ENCODE results near the gene MYBPHL.

DNA sequence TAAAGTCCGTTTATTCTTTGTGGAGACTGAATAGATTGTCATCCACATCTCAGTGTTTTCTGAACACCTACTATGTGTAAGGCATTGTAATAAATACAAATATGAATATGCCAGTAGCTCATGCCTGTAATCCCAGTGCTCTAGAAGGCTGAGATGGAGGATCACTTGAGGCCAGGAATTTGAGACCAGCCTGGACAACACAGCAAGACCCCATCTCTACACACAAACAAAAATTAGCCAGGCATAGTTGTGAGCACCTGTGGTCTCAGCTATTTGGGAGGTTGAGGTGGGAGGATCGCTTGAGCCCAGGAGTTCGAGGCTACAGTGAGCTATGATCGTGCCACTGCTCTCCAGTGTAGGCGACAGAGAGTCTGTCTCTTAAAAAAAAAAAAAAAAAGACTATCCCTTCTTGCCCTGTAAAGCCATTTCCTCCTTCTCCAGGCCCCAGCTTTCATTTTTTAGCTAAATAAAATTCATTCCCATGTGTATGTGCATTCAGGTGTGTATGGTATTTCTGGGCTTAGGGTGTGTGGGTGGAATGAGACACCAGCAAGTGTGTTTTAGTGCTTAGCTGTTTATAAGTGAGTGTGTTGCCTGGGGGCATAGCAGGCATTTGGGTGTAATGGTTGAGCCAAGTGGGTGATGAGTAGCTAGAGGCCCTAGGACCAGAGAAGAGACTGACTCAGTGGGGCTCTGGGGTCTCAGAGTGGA lies 49.7 kb downstream of the MYBPHL start:
- TF ChIP-seq GATA2 (IDR thresholded peaks at IDR 0.05; ENCODE audit: low read depth, low read length) (no peak), GATA3 (IDR thresholded peaks at IDR 0.05; ENCODE audit: low read depth, low read length) (no peak)

Measured in SH-SY5Y (cell line).